Nucleus accumbens (tissue), 56 donors: ENCODE results near the gene LIF.
"Not testable (repeated sequence)": the region's sequence is repeated elsewhere in the genome, so short reads cannot be mapped to it uniquely, and the experiment has no call there.

Source experiments
- DNase-seq, 56 donors: peaks; one replicate each; lab custom pipeline; 2025; lab: John Stamatoyannopoulos, UW

Gene LIF

GRCh38 chr22:30214703-30215407 lies 31.7 kb downstream of the LIF start:
- DNase-seq = no peak

DNA sequence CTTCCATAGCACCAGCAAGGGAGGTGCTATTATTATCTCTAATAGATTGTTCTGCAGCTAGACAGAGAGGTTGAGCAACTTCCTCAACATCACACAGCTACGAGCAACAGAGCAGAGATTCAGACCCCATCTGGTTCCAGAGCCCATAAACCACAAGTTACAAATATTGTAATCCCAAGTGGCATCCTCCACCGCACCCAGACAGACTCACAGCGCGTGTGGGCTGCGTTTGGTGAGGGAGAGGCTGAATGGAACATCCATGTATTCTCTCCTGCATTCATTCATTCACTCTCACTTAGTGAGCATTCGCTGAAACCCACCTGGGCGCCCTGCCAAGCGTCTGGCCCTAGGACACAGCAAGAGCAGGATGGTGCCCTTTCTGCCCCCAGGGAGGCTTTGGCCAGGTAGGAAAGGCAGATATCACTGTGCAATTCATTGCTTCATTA lies 33.5 kb downstream of the LIF start:
- DNase-seq = no peak

- peak in 4 of 56 donors; percentile 4 to 18 (median 12) for DNase-seq
Measured at GRCh38 chr22:30212363-30212995, 34.1 kb downstream of the LIF start.

DNA sequence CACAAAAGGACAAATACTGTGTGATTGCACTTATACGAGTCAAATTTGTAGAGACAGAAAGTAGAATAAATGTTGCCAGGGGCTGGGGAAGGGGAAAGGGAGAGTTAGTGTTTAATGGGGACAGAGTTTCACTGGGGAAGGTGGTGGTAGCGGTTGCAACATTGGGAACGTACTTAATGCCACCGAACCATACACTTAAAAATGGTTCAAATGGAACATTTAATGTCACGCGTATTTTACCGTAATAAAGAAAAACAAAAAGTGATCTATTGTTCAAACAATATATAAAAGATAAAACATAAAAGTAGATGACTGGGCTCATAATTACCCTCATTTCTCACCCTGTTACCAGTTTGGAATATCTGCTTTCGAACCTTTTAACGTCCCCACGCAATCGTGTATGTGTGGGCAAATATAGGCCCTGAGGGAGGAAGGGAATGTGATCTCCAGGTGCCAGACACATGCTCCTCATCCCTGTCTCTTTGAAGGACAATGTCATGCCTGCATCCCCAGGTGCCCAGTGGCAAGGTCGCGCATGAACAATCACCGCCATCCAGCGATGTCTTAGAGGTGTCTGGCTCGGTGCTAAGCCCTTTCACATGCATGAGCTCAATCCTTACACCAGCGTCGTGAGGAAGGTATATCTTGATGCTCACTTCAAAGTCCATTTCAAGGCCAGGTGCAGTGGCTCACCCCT lies 35.3 kb downstream of the LIF start:
- no peak for DNase-seq

DNA sequence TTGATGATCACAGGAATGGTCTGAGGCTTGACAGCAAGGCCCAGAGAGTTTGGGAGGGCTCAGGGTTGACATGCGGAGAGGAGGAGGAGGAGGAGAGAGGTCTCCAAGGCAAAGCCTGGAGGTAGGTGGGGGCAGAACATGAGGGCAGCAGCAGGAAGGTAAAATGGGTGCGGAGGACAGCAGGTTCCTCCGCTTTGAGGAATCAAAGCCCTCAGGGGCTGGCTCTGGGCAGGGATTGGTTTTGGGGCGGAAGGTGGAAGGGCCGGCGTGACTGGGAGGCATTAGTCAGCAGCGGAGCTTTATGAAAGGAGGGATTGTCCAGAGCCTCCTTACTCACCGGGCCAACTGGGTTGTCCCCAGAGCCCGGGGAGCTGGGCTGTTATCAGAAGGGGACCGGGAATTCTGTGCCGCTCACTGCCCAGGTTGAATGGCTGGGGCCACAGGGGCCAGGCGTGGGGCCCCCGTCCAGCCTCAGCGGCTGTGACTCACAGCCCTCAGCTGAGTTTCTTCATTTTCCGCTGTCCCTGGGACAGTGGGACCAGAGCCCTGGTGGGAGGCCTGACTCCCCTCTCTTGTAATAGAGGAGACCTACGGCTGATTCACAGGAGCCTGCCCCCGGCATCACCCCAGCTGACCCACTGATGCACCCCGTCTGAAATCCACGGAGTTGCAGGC lies 36.2 kb downstream of the LIF start:
- peak in 28 of 56 donors; percentile 10 to 76 (median 27) for DNase-seq

GRCh38 chr22:30209642-30210041 lies 36.9 kb downstream of the LIF start:
- DNase-seq = no peak

GRCh38 chr22:30208631-30209603 lies 37.6 kb downstream of the LIF start:
- DNase-seq = peak in 2 of 56 donors; percentile 17 to 42

GRCh38 chr22:30206944-30207343 lies 39.6 kb downstream of the LIF start:
- DNase-seq = peak in 7 of 56 donors; percentile 10 to 82 (median 27)

GRCh38 chr22:30205281-30206115 lies 41.1 kb downstream of the LIF start:
- peak in 3 of 56 donors; percentile 24 to 44 (median 37) for DNase-seq

GRCh38 chr22:30204742-30205111 lies 41.8 kb downstream of the LIF start:
- DNase-seq = peak in 17 of 56 donors; percentile 7 to 49 (median 22)

- no peak for DNase-seq
Measured at GRCh38 chr22:30204015-30204741, 42.4 kb downstream of the LIF start.

GRCh38 chr22:30202531-30203006 lies 44.0 kb downstream of the LIF start:
- DNase-seq = no peak

- no peak for DNase-seq
Measured at GRCh38 chr22:30201945-30202344, 44.6 kb downstream of the LIF start.

- not testable (repeated sequence) for DNase-seq
Measured at GRCh38 chr22:30200905-30201304, 45.7 kb downstream of the LIF start.

DNA sequence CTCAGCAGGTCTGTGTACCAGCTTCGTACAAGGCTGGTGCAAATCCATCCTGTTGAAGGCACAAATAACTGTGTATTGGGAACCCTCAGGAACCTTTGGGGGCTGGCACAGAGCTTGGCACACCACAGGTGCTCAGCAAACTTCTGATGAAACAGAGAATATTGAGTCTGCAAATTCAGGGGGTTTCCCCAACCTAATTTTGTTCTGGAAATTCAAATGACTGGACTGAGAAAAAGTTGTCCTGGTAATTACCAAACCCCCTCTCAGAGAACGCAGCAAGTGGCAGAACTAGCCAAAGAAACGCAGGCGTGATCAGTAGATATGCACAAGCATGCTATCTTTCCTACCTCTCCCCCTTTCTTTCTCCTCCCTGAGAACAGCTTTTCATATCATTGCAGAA lies 47.6 kb downstream of the LIF start:
- no peak for DNase-seq

GRCh38 chr22:30198152-30198825 lies 48.3 kb downstream of the LIF start:
- no peak for DNase-seq

DNA sequence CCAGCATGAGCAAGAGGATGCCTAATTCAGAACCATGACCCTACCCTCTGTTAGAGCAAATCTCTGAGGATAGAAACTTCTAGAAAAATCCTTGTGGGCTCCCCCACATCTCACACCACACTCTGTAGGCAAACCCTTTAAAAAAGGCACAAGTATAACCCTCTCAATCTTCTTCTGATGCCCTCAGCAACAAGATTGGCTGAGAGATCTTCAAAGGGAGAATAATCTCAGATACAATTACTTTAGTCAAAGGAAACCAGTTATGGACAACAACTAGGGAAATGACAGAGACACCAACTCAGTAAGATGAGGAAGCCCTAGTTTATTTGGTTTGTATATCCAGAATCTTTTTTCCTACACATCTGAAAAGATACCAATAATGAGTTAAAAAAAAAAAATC lies 49.2 kb downstream of the LIF start:
- no peak for DNase-seq
